Neural cell (in vitro differentiated cells): Measurements from ENCODE around the gene MAGI2.

Experiments
- POLR2AphosphoS5 ChIP-seq: IDR thresholded peaks from 2 replicates; pipeline ENCODE4 v1.6.1; 2012
- SMC3 ChIP-seq: fragments of 450-650 bp; conservative IDR thresholded peaks from 2 replicates; pipeline ENCODE4 v1.6.1; 2014; ENCODE audit warnings: antibody characterized with exemption, mild to moderate bottlenecking, moderate library complexity; ENCODE audit not compliant: poor library complexity
- TF ChIP-seq, protein P1 (sequence below): fragments of 450-650 bp; IDR thresholded peaks from 2 replicates; pipeline ENCODE4 v1.5.1; 2014; ENCODE audit warnings: antibody characterized with exemption, mild to moderate bottlenecking, moderate library complexity; ENCODE audit not compliant: poor library complexity, severe bottlenecking
- TF ChIP-seq, protein P2 (sequence below): IDR thresholded peaks from 2 replicates; pipeline ENCODE4 v1.6.1; 2012; ENCODE audit warnings: borderline replicate concordance

DNA sequence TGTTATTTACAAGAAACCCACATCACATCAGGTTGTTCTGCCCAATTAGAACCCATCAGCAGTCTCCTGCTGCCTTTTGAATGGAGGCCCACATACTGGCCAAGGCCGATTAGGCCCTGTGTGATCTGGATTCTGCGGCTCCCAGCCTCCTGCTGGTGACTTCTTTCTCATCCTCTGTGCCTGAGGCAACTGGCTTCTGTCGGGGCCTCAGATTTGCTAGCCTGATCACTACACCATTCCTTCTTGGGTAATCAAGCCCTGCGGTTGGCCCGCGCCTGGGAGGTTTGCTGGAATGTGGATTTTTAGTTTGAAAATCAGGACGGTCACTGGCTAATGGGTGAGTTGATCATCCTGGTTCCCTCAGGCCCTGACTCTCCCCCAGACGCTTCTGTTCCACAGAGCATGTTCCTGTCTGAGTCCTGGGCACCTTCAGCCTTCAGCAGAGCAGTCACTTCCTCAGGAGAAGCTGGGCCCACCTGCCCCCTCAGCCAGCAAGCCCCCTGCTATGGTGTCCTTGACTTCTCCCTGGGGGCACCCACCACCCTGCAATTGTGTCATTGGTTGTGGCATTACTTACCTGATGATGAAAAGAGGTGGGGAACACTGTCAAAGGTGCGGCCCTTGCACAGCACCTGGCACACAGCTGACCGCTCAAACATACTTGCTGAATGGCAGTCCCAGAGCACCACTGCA is 1447.3 kb downstream of the MAGI2 start:
- TF ChIP-seq, protein P1, sequence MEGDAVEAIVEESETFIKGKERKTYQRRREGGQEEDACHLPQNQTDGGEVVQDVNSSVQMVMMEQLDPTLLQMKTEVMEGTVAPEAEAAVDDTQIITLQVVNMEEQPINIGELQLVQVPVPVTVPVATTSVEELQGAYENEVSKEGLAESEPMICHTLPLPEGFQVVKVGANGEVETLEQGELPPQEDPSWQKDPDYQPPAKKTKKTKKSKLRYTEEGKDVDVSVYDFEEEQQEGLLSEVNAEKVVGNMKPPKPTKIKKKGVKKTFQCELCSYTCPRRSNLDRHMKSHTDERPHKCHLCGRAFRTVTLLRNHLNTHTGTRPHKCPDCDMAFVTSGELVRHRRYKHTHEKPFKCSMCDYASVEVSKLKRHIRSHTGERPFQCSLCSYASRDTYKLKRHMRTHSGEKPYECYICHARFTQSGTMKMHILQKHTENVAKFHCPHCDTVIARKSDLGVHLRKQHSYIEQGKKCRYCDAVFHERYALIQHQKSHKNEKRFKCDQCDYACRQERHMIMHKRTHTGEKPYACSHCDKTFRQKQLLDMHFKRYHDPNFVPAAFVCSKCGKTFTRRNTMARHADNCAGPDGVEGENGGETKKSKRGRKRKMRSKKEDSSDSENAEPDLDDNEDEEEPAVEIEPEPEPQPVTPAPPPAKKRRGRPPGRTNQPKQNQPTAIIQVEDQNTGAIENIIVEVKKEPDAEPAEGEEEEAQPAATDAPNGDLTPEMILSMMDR = no peak
- TF ChIP-seq SMC3 = no peak
- TF ChIP-seq POLR2AphosphoS5 = no peak
- TF ChIP-seq, protein P2, sequence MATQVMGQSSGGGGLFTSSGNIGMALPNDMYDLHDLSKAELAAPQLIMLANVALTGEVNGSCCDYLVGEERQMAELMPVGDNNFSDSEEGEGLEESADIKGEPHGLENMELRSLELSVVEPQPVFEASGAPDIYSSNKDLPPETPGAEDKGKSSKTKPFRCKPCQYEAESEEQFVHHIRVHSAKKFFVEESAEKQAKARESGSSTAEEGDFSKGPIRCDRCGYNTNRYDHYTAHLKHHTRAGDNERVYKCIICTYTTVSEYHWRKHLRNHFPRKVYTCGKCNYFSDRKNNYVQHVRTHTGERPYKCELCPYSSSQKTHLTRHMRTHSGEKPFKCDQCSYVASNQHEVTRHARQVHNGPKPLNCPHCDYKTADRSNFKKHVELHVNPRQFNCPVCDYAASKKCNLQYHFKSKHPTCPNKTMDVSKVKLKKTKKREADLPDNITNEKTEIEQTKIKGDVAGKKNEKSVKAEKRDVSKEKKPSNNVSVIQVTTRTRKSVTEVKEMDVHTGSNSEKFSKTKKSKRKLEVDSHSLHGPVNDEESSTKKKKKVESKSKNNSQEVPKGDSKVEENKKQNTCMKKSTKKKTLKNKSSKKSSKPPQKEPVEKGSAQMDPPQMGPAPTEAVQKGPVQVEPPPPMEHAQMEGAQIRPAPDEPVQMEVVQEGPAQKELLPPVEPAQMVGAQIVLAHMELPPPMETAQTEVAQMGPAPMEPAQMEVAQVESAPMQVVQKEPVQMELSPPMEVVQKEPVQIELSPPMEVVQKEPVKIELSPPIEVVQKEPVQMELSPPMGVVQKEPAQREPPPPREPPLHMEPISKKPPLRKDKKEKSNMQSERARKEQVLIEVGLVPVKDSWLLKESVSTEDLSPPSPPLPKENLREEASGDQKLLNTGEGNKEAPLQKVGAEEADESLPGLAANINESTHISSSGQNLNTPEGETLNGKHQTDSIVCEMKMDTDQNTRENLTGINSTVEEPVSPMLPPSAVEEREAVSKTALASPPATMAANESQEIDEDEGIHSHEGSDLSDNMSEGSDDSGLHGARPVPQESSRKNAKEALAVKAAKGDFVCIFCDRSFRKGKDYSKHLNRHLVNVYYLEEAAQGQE = no peak
